Peyer's patch (tissue), 4 donors: ENCODE measurements around the gene ERVV-1. TPM values are rescaled to one million over a fixed set of nuclear protein-coding genes. Genes with fewer than 3 reads are reported as not detected.
"Not testable (repeated sequence)": the region's sequence is repeated elsewhere in the genome, so short reads cannot be mapped to it uniquely, and the experiment has no call there.

Experiments used
- DNase-seq, 3 donors: peaks; one replicate each; pipeline ENCODE4 v3.0.0-alpha.2; 2017 to 2019
- H3K27ac ChIP-seq, 4 donors: fragments of 200-600 bp; sonication (generic); one replicate each; pipeline ENCODE4 v1.5.1; 2016 to 2019
- H3K27me3 ChIP-seq, 2 donors: fragments of 200-600 bp; sonication (generic); one replicate each; pipeline ENCODE4 v1.5.1; 2019
- H3K36me3 ChIP-seq, 3 donors: fragments of 200-600 bp; sonication (generic); one replicate each; pipeline ENCODE4 v1.5.1; 2016 to 2019
- H3K4me1 ChIP-seq, 4 donors: fragments of 200-600 bp; sonication (generic); one replicate each; pipeline ENCODE4 v1.5.1; 2016 to 2019
- H3K4me3 ChIP-seq, 4 donors: fragments of 200-600 bp; sonication (generic); 1 replicate in 3 of 4; 2 replicates in 1 of 4; pipeline ENCODE4 v1.5.1; 2016 to 2019; ENCODE audit warnings: mild to moderate bottlenecking in 1 of 4
- H3K9me3 ChIP-seq, 4 donors: fragments of 200-600 bp; sonication (generic); one replicate each; pipeline ENCODE4 v1.5.1; 2016 to 2019; ENCODE audit warnings: mild to moderate bottlenecking in 1 of 4
- POLR2A ChIP-seq, 2 donors: fragments of 450-650 bp; IDR thresholded peaks; one replicate each; pipeline ENCODE4 v1.5.1; 2017; ENCODE audit warnings: antibody characterized with exemption in 2 of 2, mild to moderate bottlenecking in 2 of 2, moderate library complexity in 2 of 2
- total RNA-seq, 4 donors: library from RNA; depleted of rRNA; stranded (reverse); fragments of >200 nt; gene quantifications; one replicate each; pipeline ENCODE4 v1.1.0, GENCODE V29; 2016
- TF ChIP-seq, protein P1 (sequence below), 6 experiments: fragments of 450-650 bp in 4 of 6; fragments of 200-600 bp in 2 of 6; sonication (generic) in 1 of 6; IDR thresholded peaks; one replicate each; pipeline ENCODE4 v1.5.1; 2017 to 2019; ENCODE audit warnings: antibody characterized with exemption in 6 of 6, mild to moderate bottlenecking in 3 of 6, moderate library complexity in 1 of 6

ERVV-1 gene
- not detected for total RNA-seq

GRCh38 chr19:53013621-53014020 lies at the start of gene ERVV-1:
TSS of gene ERVV-1 (plus strand) at chr19:53013921. CDS start at chr19:53014091, 170 bp downstream.
- Histone ChIP-seq H3K27ac (no peak within 1 kb of the TSS), H3K27me3 (no peaks in the 10 kb centered on the region), H3K36me3 (no peaks in the 10 kb centered on the region), H3K4me1 (no peaks in the 10 kb centered on the region), H3K9me3 (peaks cover 0 to 4% (median 0%) of the 10 kb centered on the region in 4 donors), H3K4me3 (no peak within 1 kb of the TSS)
- TF ChIP-seq, protein P1, sequence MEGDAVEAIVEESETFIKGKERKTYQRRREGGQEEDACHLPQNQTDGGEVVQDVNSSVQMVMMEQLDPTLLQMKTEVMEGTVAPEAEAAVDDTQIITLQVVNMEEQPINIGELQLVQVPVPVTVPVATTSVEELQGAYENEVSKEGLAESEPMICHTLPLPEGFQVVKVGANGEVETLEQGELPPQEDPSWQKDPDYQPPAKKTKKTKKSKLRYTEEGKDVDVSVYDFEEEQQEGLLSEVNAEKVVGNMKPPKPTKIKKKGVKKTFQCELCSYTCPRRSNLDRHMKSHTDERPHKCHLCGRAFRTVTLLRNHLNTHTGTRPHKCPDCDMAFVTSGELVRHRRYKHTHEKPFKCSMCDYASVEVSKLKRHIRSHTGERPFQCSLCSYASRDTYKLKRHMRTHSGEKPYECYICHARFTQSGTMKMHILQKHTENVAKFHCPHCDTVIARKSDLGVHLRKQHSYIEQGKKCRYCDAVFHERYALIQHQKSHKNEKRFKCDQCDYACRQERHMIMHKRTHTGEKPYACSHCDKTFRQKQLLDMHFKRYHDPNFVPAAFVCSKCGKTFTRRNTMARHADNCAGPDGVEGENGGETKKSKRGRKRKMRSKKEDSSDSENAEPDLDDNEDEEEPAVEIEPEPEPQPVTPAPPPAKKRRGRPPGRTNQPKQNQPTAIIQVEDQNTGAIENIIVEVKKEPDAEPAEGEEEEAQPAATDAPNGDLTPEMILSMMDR (IDR thresholded peaks at IDR 0.05): no peak
- TF ChIP-seq POLR2A (IDR thresholded peaks at IDR 0.05): no peak
- DNase-seq: no peak

GRCh38 chr19:52967772-52968171 lies 45.9 kb upstream of the ERVV-1 start:
- Histone ChIP-seq H3K36me3 (peaks cover 0 to 8% (median 0%) of the 10 kb centered on the region in 3 donors), H3K9me3 (peaks cover 0 to 14% (median 0%) of the 10 kb centered on the region in 4 donors), H3K4me3 (no peak overlapping the region), H3K4me1 (peaks cover 0 to 6% (median 0%) of the 10 kb centered on the region in 4 donors), H3K27ac (no peak overlapping the region), H3K27me3 (no peaks in the 10 kb centered on the region)
- DNase-seq: no peak
- TF ChIP-seq, protein P1 (IDR thresholded peaks at IDR 0.05): no peak
- no peak for TF ChIP-seq POLR2A (IDR thresholded peaks at IDR 0.05)

GRCh38 chr19:52981329-52981728 lies 32.4 kb upstream of the ERVV-1 start:
- H3K9me3 ChIP-seq: peaks cover 0 to 14% (median 0%) of the 10 kb centered on the region in 4 donors
- H3K4me1 ChIP-seq: no peaks in the 10 kb centered on the region
- no peak for TF ChIP-seq POLR2A (IDR thresholded peaks at IDR 0.05)
- TF ChIP-seq, protein P1 (IDR thresholded peaks at IDR 0.05): no peak
- H3K4me3 ChIP-seq: no peak overlapping the region
- H3K27ac ChIP-seq: no peak overlapping the region
- no peak for DNase-seq
- H3K27me3 ChIP-seq: no peaks in the 10 kb centered on the region
- peaks cover 0 to 5% (median 0%) of the 10 kb centered on the region in 3 donors for H3K36me3 ChIP-seq

DNA sequence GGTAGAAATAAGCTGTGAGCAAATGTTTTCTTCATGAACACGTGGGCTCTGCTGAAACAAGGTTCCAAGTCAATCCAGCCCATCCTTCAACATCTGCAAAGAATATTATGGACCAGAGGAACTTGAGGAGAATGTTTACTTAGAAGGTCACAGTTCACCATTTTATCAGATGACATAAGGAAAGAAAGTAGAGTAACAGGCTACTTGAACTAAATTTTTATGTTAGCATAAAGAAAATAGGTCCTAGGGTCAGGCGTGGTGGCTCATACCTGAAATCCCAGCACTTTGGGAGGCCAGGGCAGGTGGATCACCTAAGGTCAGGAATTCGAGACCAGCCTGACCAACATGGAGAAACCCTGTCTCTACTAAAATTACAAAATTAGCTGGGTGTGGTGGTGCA lies 30.6 kb upstream of the ERVV-1 start:
- not testable (repeated sequence) for H3K36me3 ChIP-seq, H3K27ac ChIP-seq, H3K4me1 ChIP-seq, DNase-seq, H3K27me3 ChIP-seq, H3K4me3 ChIP-seq
- peaks cover 0 to 14% (median 0%) of the 10 kb centered on the region in 4 donors for H3K9me3 ChIP-seq

DNA sequence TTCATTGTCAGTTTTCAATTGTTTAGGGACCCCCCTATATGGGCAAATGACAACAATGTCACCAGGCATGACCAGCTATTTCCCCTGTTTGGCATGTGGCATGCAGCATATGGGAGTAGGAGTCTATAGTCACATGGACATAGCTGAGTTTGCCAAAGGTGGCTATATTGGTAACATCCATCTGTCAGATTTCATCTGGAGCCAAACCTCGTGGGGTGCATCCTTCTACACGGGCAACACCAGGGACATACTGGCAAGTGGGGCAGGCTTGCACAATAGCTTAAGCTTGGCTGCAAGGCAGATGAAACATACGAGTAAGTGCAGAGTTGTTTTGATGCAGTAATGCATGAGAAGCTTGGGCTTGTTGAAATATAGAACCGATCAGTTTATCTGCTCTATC lies 26.5 kb upstream of the ERVV-1 start:
- H3K27ac ChIP-seq: no peak overlapping the region

DNA sequence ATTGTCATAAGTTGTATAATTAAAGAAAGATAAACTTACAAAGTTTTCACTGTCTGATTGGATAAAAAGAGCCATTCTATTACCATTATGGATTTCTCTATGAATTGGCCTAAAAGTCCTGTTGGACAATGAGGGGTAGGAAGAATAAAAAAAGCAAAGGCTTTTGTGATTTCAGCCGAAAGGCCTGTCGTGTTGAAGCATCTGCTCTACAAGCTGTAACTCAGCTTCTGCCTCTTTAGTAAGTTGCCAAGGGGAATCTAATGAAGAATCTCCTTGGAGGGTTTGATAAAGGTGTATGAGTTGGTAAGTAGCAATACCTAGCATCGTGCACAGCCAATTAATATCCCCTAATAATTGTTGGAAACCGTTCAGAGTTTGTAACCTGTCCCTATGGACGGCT lies 25.2 kb upstream of the ERVV-1 start:
- TF ChIP-seq, protein P1 (IDR thresholded peaks at IDR 0.05): no peak
- TF ChIP-seq POLR2A (IDR thresholded peaks at IDR 0.05): no peak
- no peak overlapping the region for H3K27ac ChIP-seq
- H3K4me1 ChIP-seq: peaks cover 0 to 8% (median 0%) of the 10 kb centered on the region in 4 donors
- H3K36me3 ChIP-seq: peaks cover 0 to 7% (median 0%) of the 10 kb centered on the region in 3 donors
- no peak for DNase-seq
- H3K27me3 ChIP-seq: no peaks in the 10 kb centered on the region
- H3K9me3 ChIP-seq: peaks cover 0 to 10% (median 2%) of the 10 kb centered on the region in 4 donors
- H3K4me3 ChIP-seq: no peak overlapping the region

More for the DNA sequence above, 26.5 kb upstream of the ERVV-1 start:
- peaks cover 0 to 7% (median 0%) of the 10 kb centered on the region in 3 donors for H3K36me3 ChIP-seq
- H3K4me3 ChIP-seq: no peak overlapping the region
- no peaks in the 10 kb centered on the region for H3K4me1 ChIP-seq
- DNase-seq: no peak
- H3K27me3 ChIP-seq: no peaks in the 10 kb centered on the region
- TF ChIP-seq POLR2A (IDR thresholded peaks at IDR 0.05): no peak
- TF ChIP-seq, protein P1 (IDR thresholded peaks at IDR 0.05): no peak
- H3K9me3 ChIP-seq: peaks cover 0 to 10% (median 0%) of the 10 kb centered on the region in 4 donors
